NT2/D1 (cell line): ENCODE data around the gene POU6F2.

ENCODE experiments used
- SUZ12 ChIP-seq: IDR thresholded peaks from 2 replicates; pipeline ENCODE4 v1.6.1; 2011; ENCODE audit not compliant: insufficient read length, insufficient read depth; ENCODE audit errors: extremely low read depth
- YY1 ChIP-seq: IDR thresholded peaks from 2 replicates; pipeline ENCODE4 v1.6.1; 2011; ENCODE audit not compliant: insufficient read length, insufficient read depth
- ZNF274 ChIP-seq: IDR thresholded peaks from 2 replicates; pipeline ENCODE4 v1.6.1; 2011; ENCODE audit warnings: mild to moderate bottlenecking, low read depth, low read length

DNA sequence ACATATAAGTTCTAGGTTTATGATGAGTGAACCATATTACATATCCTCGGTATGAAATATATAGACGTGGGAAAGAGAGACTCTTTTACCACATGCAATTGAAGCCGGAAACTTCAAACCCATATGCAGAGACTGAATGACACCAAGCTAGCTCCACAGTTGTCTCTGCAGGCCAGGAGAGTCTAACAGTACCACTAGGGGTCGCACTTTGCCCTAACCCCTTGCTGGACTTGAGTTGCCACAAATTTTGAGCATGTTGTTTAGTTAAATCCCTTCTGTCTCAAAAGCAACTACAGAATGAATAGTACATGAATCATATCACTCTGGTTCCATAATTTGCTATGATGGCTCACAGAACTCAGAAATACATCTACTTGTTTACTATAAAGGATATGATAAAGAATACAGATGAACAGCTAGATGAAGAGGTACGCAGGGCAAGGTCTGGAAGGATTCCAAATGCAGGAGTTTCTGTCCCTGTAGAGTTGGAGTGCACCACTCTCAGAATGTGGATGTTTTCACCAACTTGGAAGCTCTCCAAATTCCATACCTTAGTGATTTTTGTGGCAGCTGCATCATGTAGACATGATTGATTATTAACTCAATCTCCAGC lies 476.1 kb downstream of the POU6F2 start:
- TF ChIP-seq ZNF274 (no peak), SUZ12 (no peak), YY1 (no peak)
